ENCODE data around the gene LAPTM5.

DNA sequence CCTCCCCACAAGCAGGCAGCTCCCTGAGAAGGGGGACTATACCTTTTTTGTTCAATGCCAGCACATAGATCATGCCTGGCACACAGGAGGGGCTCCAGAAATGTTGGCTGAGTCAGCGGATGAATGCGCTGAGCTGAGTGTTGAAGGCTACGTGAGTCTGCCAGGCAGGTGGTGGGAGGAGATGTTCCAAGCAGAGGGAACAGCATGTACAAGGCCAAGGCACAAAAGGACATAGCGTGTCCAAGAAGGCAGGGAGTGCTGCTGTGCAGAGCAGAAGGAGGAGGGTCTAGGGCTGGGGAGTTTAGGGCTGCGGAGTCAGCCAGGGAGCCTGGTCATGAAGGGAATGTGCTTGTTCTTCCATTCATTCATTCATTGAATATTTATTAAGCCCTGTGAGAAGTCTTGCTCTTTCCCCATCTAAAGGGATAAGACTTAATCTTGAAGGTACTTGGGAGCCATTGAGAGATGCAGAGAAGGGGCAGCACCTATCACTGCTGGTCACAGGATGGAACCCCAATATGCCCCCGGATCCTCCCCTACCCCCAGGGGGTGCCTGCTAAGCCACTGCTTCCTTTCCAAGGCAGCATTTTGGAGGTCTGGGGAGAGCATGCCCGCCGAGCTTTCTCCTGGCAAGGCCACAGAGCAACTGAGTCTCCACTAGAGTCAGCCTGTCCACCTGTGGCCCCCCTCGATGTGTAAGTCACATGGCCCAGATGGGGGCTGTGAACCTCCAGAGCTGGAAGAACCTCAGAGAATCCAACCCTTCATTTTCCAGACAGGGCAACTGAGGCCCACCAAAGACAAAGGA lies 31.2 kb upstream of the LAPTM5 start:
- TF ChIP-seq, protein P1, sequence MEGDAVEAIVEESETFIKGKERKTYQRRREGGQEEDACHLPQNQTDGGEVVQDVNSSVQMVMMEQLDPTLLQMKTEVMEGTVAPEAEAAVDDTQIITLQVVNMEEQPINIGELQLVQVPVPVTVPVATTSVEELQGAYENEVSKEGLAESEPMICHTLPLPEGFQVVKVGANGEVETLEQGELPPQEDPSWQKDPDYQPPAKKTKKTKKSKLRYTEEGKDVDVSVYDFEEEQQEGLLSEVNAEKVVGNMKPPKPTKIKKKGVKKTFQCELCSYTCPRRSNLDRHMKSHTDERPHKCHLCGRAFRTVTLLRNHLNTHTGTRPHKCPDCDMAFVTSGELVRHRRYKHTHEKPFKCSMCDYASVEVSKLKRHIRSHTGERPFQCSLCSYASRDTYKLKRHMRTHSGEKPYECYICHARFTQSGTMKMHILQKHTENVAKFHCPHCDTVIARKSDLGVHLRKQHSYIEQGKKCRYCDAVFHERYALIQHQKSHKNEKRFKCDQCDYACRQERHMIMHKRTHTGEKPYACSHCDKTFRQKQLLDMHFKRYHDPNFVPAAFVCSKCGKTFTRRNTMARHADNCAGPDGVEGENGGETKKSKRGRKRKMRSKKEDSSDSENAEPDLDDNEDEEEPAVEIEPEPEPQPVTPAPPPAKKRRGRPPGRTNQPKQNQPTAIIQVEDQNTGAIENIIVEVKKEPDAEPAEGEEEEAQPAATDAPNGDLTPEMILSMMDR (conservative IDR thresholded peaks at IDR 0.05; ENCODE audit: low read depth, low read length) = no peak
- no peak for TF ChIP-seq EZH2 (IDR thresholded peaks at IDR 0.05; ENCODE audit: low read length, unreplicated experiment)
- TF ChIP-seq EZH2phosphoT487 (IDR thresholded peaks at IDR 0.05; ENCODE audit: borderline replicate concordance, low read length) = no peak

Measured in PC-3 (cell line).